Measurements from ENCODE around the gene GPR18.
A peak's percentile ranks its signal among the peaks of the same experiment; 100 is the strongest.

GPR18 gene

GRCh38 chr13:99289674-99290337 is 31.6 kb upstream of the GPR18 start:
- DNase-seq, result no peak

- no peak for DNase-seq
Observed at GRCh38 chr13:99289271-99289670, 31.1 kb upstream of the GPR18 start.

GRCh38 chr13:99288089-99288488 is 29.9 kb upstream of the GPR18 start:
- no peak for DNase-seq

- DNase-seq, result no peak
Observed at GRCh38 chr13:99287551-99287950, 29.4 kb upstream of the GPR18 start.

- DNase-seq, result no peak
Observed at GRCh38 chr13:99285432-99286182, 27.4 kb upstream of the GPR18 start.

- DNase-seq, result no peak
Observed at GRCh38 chr13:99282264-99283231, 24.4 kb upstream of the GPR18 start.

GRCh38 chr13:99281811-99282263 is 23.7 kb upstream of the GPR18 start:
- DNase-seq, result peak in 1 of 4 experiments; percentile 21

- DNase-seq, result no peak
Observed at GRCh38 chr13:99280166-99280565, 22.0 kb upstream of the GPR18 start.

- no peak for DNase-seq
Observed at GRCh38 chr13:99279637-99280036, 21.5 kb upstream of the GPR18 start.

GRCh38 chr13:99278843-99279242 is 20.7 kb upstream of the GPR18 start:
- no peak for DNase-seq

GRCh38 chr13:99278200-99278599 is 20.0 kb upstream of the GPR18 start:
- no peak for DNase-seq

GRCh38 chr13:99277629-99278028 is 19.4 kb upstream of the GPR18 start:
- no peak for DNase-seq

- DNase-seq, result no peak
Observed at GRCh38 chr13:99276706-99277105, 18.5 kb upstream of the GPR18 start.

- DNase-seq, result no peak
Observed at GRCh38 chr13:99275093-99275469, 16.9 kb upstream of the GPR18 start.

GRCh38 chr13:99273128-99273527 is 14.9 kb upstream of the GPR18 start:
- no peak for DNase-seq

GRCh38 chr13:99272481-99272880 is 14.3 kb upstream of the GPR18 start:
- no peak for DNase-seq

GRCh38 chr13:99271249-99271648 is 13.1 kb upstream of the GPR18 start:
- no peak for DNase-seq

GRCh38 chr13:99270518-99270917 is 12.3 kb upstream of the GPR18 start:
- no peak for DNase-seq

- no peak for DNase-seq
Observed at GRCh38 chr13:99269627-99270241, 11.6 kb upstream of the GPR18 start.

GRCh38 chr13:99268822-99269221 is 10.6 kb upstream of the GPR18 start:
- DNase-seq, result no peak

GRCh38 chr13:99267927-99268326 is 9.7 kb upstream of the GPR18 start:
- DNase-seq, result no peak

- DNase-seq, result no peak
Observed at GRCh38 chr13:99266827-99267226, 8.6 kb upstream of the GPR18 start.

All from activated CD4-positive, CD25-positive, alpha-beta regulatory T cell (primary cell).